Activated naive CD4-positive, alpha-beta T cell treated with Interleukin-2 at 50 U/mL for 16 hours (primary cell): ENCODE results near the gene NEUROD6.

Experiments
- DNase-seq: peaks from one replicate; pipeline ENCODE4 v3.0.0-alpha.2; 2020

NEUROD6 gene

GRCh38 chr7:31327071-31327470 lies 13.5 kb downstream of the NEUROD6 start:
- DNase-seq = no peak

GRCh38 chr7:31326416-31326815 lies 14.1 kb downstream of the NEUROD6 start:
- DNase-seq = no peak

- no peak for DNase-seq
These were observed 17.4 kb downstream of the NEUROD6 start for GRCh38 chr7:31323101-31323500.

GRCh38 chr7:31320675-31321074 lies 19.9 kb downstream of the NEUROD6 start:
- DNase-seq = no peak

GRCh38 chr7:31318313-31318712 lies 22.2 kb downstream of the NEUROD6 start:
- DNase-seq = no peak

GRCh38 chr7:31316876-31317275 lies 23.6 kb downstream of the NEUROD6 start:
- no peak for DNase-seq

GRCh38 chr7:31315758-31316157 lies 24.8 kb downstream of the NEUROD6 start:
- no peak for DNase-seq

- no peak for DNase-seq
These were observed 25.7 kb downstream of the NEUROD6 start for GRCh38 chr7:31314781-31315180.

GRCh38 chr7:31312889-31313288 lies 27.6 kb downstream of the NEUROD6 start:
- DNase-seq = no peak

GRCh38 chr7:31311552-31311951 lies 29.0 kb downstream of the NEUROD6 start:
- DNase-seq = no peak

- DNase-seq = no peak
These were observed 30.1 kb downstream of the NEUROD6 start for GRCh38 chr7:31310321-31310935.

- no peak for DNase-seq
These were observed 31.1 kb downstream of the NEUROD6 start for GRCh38 chr7:31309407-31309806.

GRCh38 chr7:31308652-31309051 lies 31.9 kb downstream of the NEUROD6 start:
- no peak for DNase-seq

- no peak for DNase-seq
These were observed 32.6 kb downstream of the NEUROD6 start for GRCh38 chr7:31307972-31308371.

- DNase-seq = no peak
These were observed 35.3 kb downstream of the NEUROD6 start for GRCh38 chr7:31305260-31305659.

- DNase-seq = no peak
These were observed 36.1 kb downstream of the NEUROD6 start for GRCh38 chr7:31304446-31304845.

- DNase-seq = no peak
These were observed 38.2 kb downstream of the NEUROD6 start for GRCh38 chr7:31302356-31302755.

- no peak for DNase-seq
These were observed 41.2 kb downstream of the NEUROD6 start for GRCh38 chr7:31299336-31299735.

GRCh38 chr7:31290601-31291000 lies 49.9 kb downstream of the NEUROD6 start:
- DNase-seq = no peak
